T-helper 1 cell treated with Interleukin-12 subunit alpha and Interleukin-12 subunit beta and Interleukin-4 antibody, amounts not matched to agents 30 μg/mL and 1 μg/mL, for 36 hours (primary cell): ENCODE data around the gene DAPP1.
"Not testable (repeated sequence)": the region's sequence is repeated elsewhere in the genome, so short reads cannot be mapped to it uniquely, and the experiment has no call there.

Source experiments
- H3K27ac Mint-ChIP-seq: one replicate; pipeline ENCODE4 v1.8.0; 2021; ENCODE audit warnings: mild to moderate bottlenecking, mixed read lengths
- H3K27me3 Mint-ChIP-seq: one replicate; pipeline ENCODE4 v1.8.0; 2021; ENCODE audit warnings: low read depth, mixed read lengths
- H3K36me3 Mint-ChIP-seq: one replicate; pipeline ENCODE4 v1.8.0; 2021; ENCODE audit warnings: low read depth, mixed read lengths
- H3K4me1 Mint-ChIP-seq: one replicate; pipeline ENCODE4 v1.8.0; 2021; ENCODE audit warnings: low read depth, mixed read lengths
- H3K4me3 Mint-ChIP-seq: one replicate; pipeline ENCODE4 v1.8.0; 2021; ENCODE audit warnings: mild to moderate bottlenecking, moderate library complexity, mixed read lengths
- H3K9me3 Mint-ChIP-seq: one replicate; pipeline ENCODE4 v1.8.0; 2021; ENCODE audit warnings: mixed read lengths

The DAPP1 gene, protein sequence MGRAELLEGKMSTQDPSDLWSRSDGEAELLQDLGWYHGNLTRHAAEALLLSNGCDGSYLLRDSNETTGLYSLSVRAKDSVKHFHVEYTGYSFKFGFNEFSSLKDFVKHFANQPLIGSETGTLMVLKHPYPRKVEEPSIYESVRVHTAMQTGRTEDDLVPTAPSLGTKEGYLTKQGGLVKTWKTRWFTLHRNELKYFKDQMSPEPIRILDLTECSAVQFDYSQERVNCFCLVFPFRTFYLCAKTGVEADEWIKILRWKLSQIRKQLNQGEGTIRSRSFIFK

DNA sequence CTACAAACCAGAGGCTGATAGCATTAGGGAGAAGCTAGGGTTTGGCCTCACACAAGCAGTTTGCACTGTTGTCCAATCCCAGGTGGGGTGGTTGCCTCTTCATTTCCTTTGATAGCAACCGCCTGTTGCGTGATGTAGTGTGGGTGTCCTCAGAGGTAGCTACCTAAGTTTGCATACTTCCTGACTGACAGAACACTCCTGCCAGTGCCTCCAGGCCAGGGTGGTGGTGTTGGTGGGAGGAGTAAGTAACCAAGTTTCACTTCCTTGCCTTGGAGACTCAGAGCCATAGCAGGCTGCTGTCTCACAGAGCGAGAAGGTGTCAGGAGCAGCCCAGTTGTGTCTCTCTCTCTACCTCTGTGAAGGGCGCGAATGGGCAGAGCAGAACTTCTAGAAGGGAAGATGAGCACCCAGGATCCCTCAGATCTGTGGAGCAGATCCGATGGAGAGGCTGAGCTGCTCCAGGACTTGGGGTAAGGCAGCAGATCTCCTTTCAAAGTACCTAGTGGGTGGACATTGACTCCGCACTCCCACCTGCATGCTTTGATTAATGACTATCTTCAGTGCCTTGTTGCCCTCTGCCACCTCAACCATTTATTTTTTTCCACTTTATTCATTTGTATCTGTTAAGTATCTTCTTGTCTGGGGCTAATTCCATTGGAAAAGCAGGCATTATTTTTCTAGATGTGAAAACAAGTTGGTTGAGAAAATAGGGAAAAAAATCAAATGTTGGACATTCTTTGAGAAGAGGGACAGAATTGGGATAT is at the start of gene DAPP1:
TSS of gene DAPP1 (plus strand) at position 283 of the 764 bp plus-strand sequence. CDS start at position 370, 87 bp downstream.
- peaks cover 60% of the 10 kb centered on the region for H3K4me1 Mint-ChIP-seq

DNA sequence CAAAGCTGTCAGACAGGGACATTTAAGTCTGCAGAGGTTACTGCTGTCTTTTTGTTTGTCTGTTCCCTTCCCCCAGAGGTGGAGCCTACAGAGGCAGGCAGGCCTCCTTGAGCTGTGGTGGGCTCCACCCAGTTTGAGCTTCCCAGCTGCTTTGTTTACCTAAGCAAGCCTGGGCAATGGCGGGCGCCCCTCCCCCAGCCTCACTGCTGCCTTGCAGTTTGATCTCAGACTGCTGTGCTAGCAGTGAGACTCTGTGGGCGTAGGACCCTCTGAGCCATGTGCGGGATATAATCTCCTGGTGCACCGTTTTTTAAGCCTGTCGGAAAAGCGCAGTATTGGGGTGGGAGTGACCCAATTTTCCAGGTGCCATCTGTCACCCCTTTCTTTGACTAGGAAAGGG is 45.8 kb upstream of the DAPP1 start:
- not testable (repeated sequence) for H3K9me3 Mint-ChIP-seq, H3K27me3 Mint-ChIP-seq, H3K36me3 Mint-ChIP-seq, H3K4me1 Mint-ChIP-seq, H3K27ac Mint-ChIP-seq, H3K4me3 Mint-ChIP-seq

More for the DNA sequence above, at the start of gene DAPP1:
- H3K36me3 Mint-ChIP-seq: peaks cover 12% of the 10 kb centered on the region
- peak within 1 kb of the TSS; percentile 94 for H3K27ac Mint-ChIP-seq
- H3K4me3 Mint-ChIP-seq: peak within 1 kb of the TSS; percentile 98
- no peaks in the 10 kb centered on the region for H3K9me3 Mint-ChIP-seq
- H3K27me3 Mint-ChIP-seq: no peaks in the 10 kb centered on the region

DNA sequence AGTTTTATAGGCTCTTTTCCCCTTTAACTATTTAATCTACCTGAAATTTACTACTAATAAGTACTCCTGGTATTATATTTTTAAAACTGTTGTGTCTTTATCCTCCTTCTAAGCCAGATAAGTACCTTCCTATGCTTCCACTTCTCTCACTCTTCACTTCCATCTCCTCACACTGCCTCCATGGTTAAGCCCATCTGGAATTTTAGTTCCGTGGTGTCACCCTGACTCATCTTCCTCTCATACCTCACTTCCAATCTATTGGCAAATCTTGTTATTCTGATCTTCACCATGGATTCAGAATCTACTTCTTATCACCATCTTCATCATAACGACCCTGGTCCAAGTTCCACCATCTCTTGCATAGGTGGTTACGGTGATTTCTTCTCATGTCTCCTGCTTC is 32.7 kb upstream of the DAPP1 start:
- H3K4me3 Mint-ChIP-seq: no peak overlapping the region
- H3K27ac Mint-ChIP-seq: no peak overlapping the region
- no peaks in the 10 kb centered on the region for H3K9me3 Mint-ChIP-seq
- no peaks in the 10 kb centered on the region for H3K4me1 Mint-ChIP-seq
- H3K36me3 Mint-ChIP-seq: no peaks in the 10 kb centered on the region
- peaks cover 3% of the 10 kb centered on the region for H3K27me3 Mint-ChIP-seq

DNA sequence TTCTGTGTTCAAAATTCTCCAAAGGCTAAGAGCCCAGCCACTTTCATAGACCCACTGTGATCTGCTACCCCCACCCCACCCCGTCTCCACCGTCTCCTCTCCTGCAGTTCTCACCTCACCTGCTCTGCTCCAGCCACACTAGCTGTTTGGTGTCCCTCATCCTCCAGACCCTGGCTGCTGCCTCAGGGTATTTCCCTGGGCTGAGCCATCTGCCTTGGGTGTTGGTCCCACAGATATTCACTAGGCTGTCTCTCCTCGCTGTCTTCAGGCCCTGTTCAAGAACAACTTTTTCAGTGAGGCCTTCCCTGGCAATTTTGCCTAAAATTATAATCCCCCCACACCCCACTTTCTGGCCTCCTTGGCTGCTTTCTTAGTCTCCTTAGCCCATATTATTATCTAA is 31.8 kb upstream of the DAPP1 start:
- H3K27ac Mint-ChIP-seq: no peak overlapping the region
- H3K4me1 Mint-ChIP-seq: no peaks in the 10 kb centered on the region
- H3K4me3 Mint-ChIP-seq: no peak overlapping the region
- peaks cover 9% of the 10 kb centered on the region for H3K27me3 Mint-ChIP-seq
- H3K36me3 Mint-ChIP-seq: no peaks in the 10 kb centered on the region
- no peaks in the 10 kb centered on the region for H3K9me3 Mint-ChIP-seq

DNA sequence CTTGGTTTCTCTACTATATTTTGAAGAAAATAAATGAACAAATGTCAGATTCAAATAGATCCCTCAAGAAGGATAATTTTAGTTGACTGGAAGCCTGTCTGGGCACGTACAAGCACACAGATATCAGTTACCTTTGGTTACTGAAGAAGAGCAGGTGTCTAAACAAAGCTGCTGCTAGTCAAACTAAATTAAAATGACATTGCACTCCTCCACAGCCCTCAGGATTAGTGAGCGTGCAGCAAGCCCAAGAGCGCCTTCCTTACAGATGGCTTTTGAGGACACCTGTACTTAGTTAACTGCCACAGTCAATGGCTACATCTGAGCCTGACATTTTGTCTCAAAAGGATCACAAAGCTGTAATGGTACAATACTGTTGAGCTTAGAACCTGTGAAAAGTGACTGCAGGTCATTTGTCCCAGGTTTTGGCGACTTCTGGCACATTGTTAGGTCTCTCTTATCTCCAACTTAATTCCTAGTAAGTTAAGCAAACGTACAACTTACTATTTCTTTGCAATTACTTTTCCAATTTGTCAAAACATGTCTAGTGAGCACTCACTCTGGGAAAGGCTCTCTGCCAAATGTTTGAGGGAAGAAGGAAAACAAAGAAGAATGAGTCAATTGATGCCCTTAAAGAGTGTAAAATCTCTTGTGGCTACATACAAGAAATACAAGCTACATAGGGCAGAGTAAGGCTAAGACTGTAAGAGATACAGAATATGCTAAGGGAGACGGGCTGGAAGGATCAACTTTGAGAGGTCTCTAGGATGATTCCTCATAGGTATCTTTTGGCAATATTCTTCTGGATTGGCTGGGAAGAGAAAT is 25.6 kb upstream of the DAPP1 start:
- no peak overlapping the region for H3K4me3 Mint-ChIP-seq
- H3K9me3 Mint-ChIP-seq: no peaks in the 10 kb centered on the region

DNA sequence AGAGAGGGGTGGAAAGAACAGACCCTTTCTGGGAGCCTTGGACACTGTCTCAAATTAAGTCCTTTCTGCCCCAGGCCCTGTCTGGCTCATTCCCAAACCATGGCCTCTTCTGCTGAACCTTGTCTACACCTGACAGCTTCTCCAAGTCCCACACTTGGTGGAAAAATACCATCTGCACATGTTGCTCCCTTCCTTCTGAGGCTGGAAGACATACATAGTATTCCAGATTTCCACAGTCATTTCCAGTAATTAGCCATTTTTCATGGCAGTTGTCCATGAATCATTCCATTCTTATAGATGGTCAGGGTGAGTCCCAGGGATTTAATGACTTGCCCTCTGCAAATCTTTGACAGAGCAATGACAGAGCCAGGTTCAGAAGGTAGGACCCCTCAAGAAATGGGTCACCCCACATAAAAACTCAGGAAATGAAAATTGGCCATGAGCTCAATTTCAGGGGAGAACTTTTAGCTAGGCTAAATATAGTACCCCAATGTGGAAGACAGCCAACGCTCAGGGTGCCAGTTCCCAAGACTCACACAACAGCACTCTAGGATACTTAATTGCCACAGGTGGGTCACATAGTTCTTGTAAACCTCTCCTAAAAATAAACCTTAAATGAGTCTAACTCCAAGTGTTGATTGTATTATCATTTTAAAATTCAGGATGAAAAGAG is 16.2 kb upstream of the DAPP1 start:
- H3K27ac Mint-ChIP-seq: no peak overlapping the region
- no peaks in the 10 kb centered on the region for H3K9me3 Mint-ChIP-seq
- no peak overlapping the region for H3K4me3 Mint-ChIP-seq
- H3K36me3 Mint-ChIP-seq: no peaks in the 10 kb centered on the region
- H3K27me3 Mint-ChIP-seq: peaks cover 47% of the 10 kb centered on the region
- H3K4me1 Mint-ChIP-seq: no peaks in the 10 kb centered on the region

More for the DNA sequence above, 25.6 kb upstream of the DAPP1 start:
- H3K36me3 Mint-ChIP-seq: no peaks in the 10 kb centered on the region
- H3K27me3 Mint-ChIP-seq: peaks cover 35% of the 10 kb centered on the region
- no peak overlapping the region for H3K27ac Mint-ChIP-seq
- no peaks in the 10 kb centered on the region for H3K4me1 Mint-ChIP-seq

DNA sequence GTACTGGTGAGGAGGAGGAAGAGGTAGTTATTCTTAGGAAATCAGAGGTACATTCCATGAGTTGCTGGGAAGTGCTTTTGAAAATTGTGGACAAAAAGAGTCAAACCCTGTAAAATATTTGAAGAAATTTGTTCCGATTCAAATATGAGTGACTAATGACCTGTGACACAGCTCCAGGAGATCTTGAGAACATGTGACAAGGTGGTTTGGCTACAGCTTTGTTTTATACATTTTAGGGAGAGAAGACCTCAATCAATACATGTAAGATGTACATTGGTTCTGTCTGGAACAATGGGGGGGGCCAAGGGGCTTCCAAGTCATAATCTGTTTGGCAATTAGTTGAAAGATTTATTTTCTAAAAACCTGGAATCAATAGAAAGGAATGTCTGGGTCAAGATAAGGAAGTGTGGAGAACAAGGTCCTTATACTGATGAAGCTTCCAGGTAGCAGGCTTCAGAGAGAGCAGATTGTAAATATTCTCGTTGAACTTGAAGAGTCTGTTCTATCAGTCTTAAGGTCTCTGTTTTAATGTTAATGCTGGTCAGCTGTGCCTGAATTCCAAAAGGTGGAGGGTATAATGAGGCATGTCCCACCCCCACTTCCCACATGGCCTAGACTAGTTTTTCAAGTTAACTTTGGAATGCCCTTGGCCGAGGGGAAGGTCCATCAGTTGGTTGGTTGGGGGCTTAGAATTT is 15.5 kb upstream of the DAPP1 start:
- Mint-ChIP-seq H3K4me3 (no peak overlapping the region), H3K27me3 (peaks cover 42% of the 10 kb centered on the region), H3K27ac (no peak overlapping the region), H3K36me3 (no peaks in the 10 kb centered on the region), H3K4me1 (no peaks in the 10 kb centered on the region), H3K9me3 (no peaks in the 10 kb centered on the region)

DNA sequence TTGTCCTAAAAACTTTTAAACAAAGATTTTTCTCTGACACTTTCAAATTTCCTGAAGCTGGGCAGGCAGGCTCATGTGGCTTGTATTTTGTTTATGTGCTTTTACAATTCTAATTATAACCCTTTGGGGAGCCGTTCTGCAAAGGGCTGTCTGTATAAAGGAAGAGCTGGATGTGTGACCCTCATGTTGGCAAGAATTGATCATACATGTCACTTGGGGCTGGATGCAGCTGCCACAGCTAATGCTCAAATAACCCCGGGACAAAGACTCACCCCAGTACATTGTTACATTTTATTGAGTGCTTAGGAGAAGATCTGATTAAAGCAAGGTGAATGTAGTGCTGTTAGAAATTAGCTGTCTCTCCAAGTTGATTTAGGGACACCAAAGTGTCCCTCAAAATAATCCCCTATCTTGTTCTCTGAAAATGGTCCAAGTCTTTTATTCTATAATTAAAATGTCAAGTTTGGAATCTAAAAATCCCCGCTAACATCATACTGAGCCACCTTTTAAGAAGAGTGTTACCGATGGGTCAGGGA is 13.0 kb upstream of the DAPP1 start:
- Mint-ChIP-seq H3K27me3 (peaks cover 37% of the 10 kb centered on the region), H3K4me1 (peaks cover 2% of the 10 kb centered on the region), H3K4me3 (no peak overlapping the region), H3K36me3 (no peaks in the 10 kb centered on the region), H3K9me3 (no peaks in the 10 kb centered on the region), H3K27ac (no peak overlapping the region)

DNA sequence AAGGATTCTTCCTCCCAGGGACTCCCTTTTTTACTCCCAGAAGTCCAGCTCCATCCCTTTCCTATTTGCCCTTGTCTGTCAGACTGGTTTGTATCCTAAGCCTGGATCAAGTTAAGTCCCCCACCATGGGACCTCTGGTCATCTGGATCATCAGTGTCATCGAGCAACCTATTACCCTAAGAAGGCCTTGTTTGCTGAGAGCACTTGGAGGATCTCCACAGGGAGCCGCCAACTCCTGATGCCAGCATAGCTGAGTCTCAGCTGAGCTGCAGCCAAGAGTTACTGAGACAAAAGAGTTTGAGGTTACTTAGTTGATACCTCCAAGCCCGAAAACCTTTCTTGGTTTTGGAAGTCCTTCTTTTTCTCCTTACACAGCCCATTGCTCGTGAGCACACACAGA is 10.1 kb upstream of the DAPP1 start:
- Mint-ChIP-seq H3K36me3 (no peaks in the 10 kb centered on the region), H3K9me3 (no peaks in the 10 kb centered on the region), H3K4me1 (peaks cover 3% of the 10 kb centered on the region), H3K27me3 (peaks cover 29% of the 10 kb centered on the region), H3K27ac (no peak overlapping the region), H3K4me3 (no peak overlapping the region)

DNA sequence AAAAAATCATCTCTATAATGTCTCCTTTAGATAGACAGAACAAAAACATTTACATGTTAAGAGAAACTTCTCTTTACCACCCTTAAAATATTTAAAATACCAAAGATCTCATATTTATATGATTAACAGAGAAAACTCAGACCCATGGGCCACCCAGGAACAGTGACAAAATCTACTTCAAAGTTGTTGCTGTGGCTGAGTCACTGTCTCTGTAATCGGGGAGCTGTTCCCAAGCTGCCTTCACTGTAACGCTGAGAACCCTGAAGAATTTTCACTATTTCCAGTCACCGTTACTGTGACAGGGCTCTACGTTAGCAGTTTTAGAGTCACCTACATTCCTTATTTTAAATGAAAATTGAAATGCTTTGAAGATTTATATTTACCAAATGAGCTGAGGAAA is 9.0 kb upstream of the DAPP1 start:
- Mint-ChIP-seq H3K27me3 (peaks cover 22% of the 10 kb centered on the region), H3K36me3 (no peaks in the 10 kb centered on the region), H3K27ac (no peak overlapping the region), H3K4me1 (peaks cover 12% of the 10 kb centered on the region), H3K4me3 (no peak overlapping the region), H3K9me3 (no peaks in the 10 kb centered on the region)

DNA sequence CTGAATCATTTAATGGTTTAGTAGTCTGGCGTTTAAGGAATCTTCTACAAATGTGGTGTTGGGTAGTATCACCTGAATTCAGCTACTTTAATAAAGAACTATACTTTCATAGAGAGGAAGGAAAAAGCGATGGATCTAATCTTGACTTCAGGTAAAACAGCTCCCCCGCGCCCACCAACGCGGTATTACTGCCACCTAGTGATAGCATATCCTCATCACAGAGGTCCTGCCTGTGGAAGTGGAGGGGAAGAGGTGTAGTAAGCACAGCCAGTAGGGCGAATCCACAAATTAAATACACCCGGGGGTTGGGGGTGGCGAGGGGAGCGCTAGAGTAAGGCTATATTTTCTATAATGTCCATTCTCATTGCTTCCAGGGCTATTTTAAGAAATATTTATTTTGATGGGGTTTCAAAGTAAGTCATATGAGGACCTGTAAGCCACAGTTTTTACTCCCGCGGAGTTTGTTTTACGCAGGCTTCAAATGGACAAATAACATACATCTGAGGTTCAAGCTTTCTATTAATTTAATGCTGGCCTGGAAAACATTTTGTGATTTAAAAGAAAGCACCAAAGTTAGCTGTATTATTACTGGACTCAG is 8.3 kb upstream of the DAPP1 start:
- H3K4me1 Mint-ChIP-seq: peaks cover 12% of the 10 kb centered on the region
- H3K36me3 Mint-ChIP-seq: no peaks in the 10 kb centered on the region
- H3K4me3 Mint-ChIP-seq: no peak overlapping the region
- peaks cover 15% of the 10 kb centered on the region for H3K27me3 Mint-ChIP-seq
- no peaks in the 10 kb centered on the region for H3K9me3 Mint-ChIP-seq
- H3K27ac Mint-ChIP-seq: no peak overlapping the region

DNA sequence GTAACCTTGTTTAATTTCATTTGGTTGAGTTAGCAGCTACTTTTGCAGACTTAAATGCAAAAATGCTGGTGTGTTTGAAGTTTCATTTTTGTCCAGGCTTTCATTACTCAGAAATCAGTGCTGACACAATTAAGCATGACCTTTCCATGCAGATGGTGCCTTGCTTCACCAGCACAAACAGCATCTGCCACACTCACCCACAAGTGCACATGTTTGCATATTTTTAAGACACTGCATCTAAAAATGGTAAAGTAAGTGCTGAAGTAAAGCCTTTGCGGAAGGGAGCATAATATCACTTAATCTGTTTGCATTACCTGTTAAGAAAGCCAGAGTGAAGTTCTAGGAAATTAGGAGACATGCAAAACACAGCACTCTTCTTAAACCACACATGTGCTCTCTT is 7.3 kb upstream of the DAPP1 start:
- H3K27ac Mint-ChIP-seq: no peak overlapping the region
- H3K27me3 Mint-ChIP-seq: peaks cover 8% of the 10 kb centered on the region
- peaks cover 16% of the 10 kb centered on the region for H3K4me1 Mint-ChIP-seq
- no peaks in the 10 kb centered on the region for H3K9me3 Mint-ChIP-seq
- H3K36me3 Mint-ChIP-seq: no peaks in the 10 kb centered on the region
- no peak overlapping the region for H3K4me3 Mint-ChIP-seq

DNA sequence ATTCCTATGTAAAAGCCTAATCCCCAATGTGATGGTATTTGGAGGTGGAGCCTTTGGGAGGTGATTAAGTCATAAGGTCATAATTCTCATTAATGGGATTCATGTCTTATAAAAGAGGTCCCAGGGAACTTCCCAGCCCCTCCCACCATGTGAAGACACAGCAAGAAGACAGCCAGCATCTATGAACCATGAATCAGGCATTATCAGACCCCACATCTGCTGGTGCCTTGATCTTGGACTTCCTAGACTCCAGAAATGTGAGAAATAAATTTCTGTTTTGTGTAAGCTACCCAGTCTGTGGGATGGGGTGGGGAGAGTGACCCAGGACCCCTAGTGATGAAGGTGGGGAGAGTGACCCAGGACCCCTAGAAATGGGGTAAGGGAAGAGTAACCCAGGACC is 6.1 kb upstream of the DAPP1 start:
- Mint-ChIP-seq H3K36me3 (no peaks in the 10 kb centered on the region), H3K4me3 (no peak overlapping the region), H3K27ac (no peak overlapping the region), H3K9me3 (no peaks in the 10 kb centered on the region), H3K27me3 (peaks cover 5% of the 10 kb centered on the region), H3K4me1 (peaks cover 23% of the 10 kb centered on the region)
